Neuronal stem cell (in vitro differentiated cells): ENCODE measurements around the gene ADIG.

Experiments used
- DNase-seq: peaks from one replicate; pipeline ENCODE4 v3.0.0-alpha.2; 2013; ENCODE audit warnings: low spot score
- H2AFZ ChIP-seq: one replicate; pipeline ENCODE4 v1.6.1; 2013; ENCODE audit warnings: mild to moderate bottlenecking, low read length, inconsistent platforms
- H2AK5ac ChIP-seq: 2 replicates; pipeline ENCODE4 v1.6.1; 2013; ENCODE audit warnings: low read depth, mild to moderate bottlenecking, inconsistent platforms, low read length, moderate library complexity, mixed read lengths
- H2BK120ac ChIP-seq: 2 replicates; pipeline ENCODE4 v1.6.1; 2013; ENCODE audit warnings: low read depth, mild to moderate bottlenecking, inconsistent platforms, low read length, moderate library complexity, mixed read lengths
- H2BK12ac ChIP-seq: one replicate; pipeline ENCODE4 v1.6.1; 2013; ENCODE audit warnings: low read length, inconsistent platforms
- H2BK15ac ChIP-seq: 2 replicates; pipeline ENCODE4 v1.6.1; 2013; ENCODE audit warnings: mild to moderate bottlenecking, low read length, inconsistent platforms, mixed read lengths
- H2BK5ac ChIP-seq: one replicate; pipeline ENCODE4 v1.6.1; 2013; ENCODE audit warnings: inconsistent platforms, mild to moderate bottlenecking, low read length, moderate library complexity
- H3K14ac ChIP-seq: one replicate; pipeline ENCODE4 v1.6.1; 2013; ENCODE audit warnings: low read length, inconsistent platforms
- H3K18ac ChIP-seq: 2 replicates; pipeline ENCODE4 v1.6.1; 2013; ENCODE audit warnings: low read length, inconsistent platforms
- H3K23ac ChIP-seq: 2 replicates; pipeline ENCODE4 v1.6.1; 2013; ENCODE audit warnings: low read depth, mild to moderate bottlenecking, mixed read lengths, low read length, inconsistent platforms; ENCODE audit not compliant: poor library complexity
- H3K27ac ChIP-seq: replicated peaks from 3 replicates; pipeline ENCODE4 v1.5.1; 2013; ENCODE audit warnings: low read length, inconsistent platforms
- H3K27me3 ChIP-seq, 3 experiments: 2 replicates each; pipeline ENCODE4 v1.6.1; 2013; ENCODE audit warnings: low read length in 3 of 3, mild to moderate bottlenecking in 2 of 3, inconsistent platforms in 1 of 3, low read depth in 1 of 3, mixed read lengths in 1 of 3, moderate library complexity in 1 of 3; ENCODE audit not compliant: control insufficient read depth in 3 of 3, insufficient read depth in 3 of 3
- H3K36me3 ChIP-seq, 2 donors: replicated peaks in 1 of 2; 2 replicates each; pipeline ENCODE4 v1.6.1; 2013; ENCODE audit warnings: low read length in 2 of 2; ENCODE audit not compliant: control insufficient read depth in 2 of 2, insufficient read depth in 2 of 2
- H3K4ac ChIP-seq: 2 replicates; pipeline ENCODE4 v1.6.1; 2013; ENCODE audit warnings: inconsistent platforms, mild to moderate bottlenecking, low read length, moderate library complexity
- H3K4me1 ChIP-seq, 2 donors: 1 replicate in 1 of 2; 2 replicates in 1 of 2; pipeline ENCODE4 v1.6.1; 2013; ENCODE audit warnings: low read length in 2 of 2, low read depth in 1 of 2; ENCODE audit not compliant: control insufficient read depth in 2 of 2, insufficient read depth in 1 of 2
- H3K4me2 ChIP-seq: one replicate; pipeline ENCODE4 v1.6.1; 2013; ENCODE audit warnings: mild to moderate bottlenecking, low read length, inconsistent platforms; ENCODE audit not compliant: insufficient read depth, poor library complexity, severe bottlenecking
- H3K4me3 ChIP-seq, 2 donors: 2 replicates each; pipeline ENCODE4 v1.5.1; 2013; ENCODE audit warnings: low read length in 2 of 2, mild to moderate bottlenecking in 2 of 2, inconsistent platforms in 1 of 2, moderate library complexity in 1 of 2
- H3K79me1 ChIP-seq: one replicate; pipeline ENCODE4 v1.6.1; 2013; ENCODE audit warnings: low read depth, mild to moderate bottlenecking, inconsistent platforms, low read length, moderate library complexity
- H3K9ac ChIP-seq: one replicate; pipeline ENCODE4 v1.6.1; 2013; ENCODE audit warnings: mild to moderate bottlenecking, low read depth, low read length, inconsistent platforms; ENCODE audit not compliant: poor library complexity
- H3K9me3 ChIP-seq, 2 donors: replicated peaks in 1 of 2; 2 replicates each; pipeline versions ENCODE3 to v1.6.1; 2013; ENCODE audit warnings: low read length in 2 of 2, mild to moderate bottlenecking in 2 of 2, inconsistent platforms in 1 of 2, low read depth in 1 of 2, mixed read lengths in 1 of 2, moderate library complexity in 1 of 2; ENCODE audit not compliant: control insufficient read depth in 2 of 2, insufficient read depth in 1 of 2
- H4K8ac ChIP-seq: one replicate; pipeline ENCODE4 v1.6.1; 2013; ENCODE audit warnings: low read depth, mild to moderate bottlenecking, inconsistent platforms, low read length, moderate library complexity
- H4K91ac ChIP-seq: one replicate; pipeline ENCODE4 v1.6.1; 2013; ENCODE audit warnings: low read length, low read depth, mild to moderate bottlenecking, inconsistent platforms; ENCODE audit not compliant: poor library complexity
- WGBS, 2 donors: extraction: QIAGEN DNeasy Blood & Tissue Kit; methylation state at CpG; one replicate each; pipeline ENCODE4 v1.1.7; 2013; ENCODE audit warnings: missing lambda C conversion rate in 2 of 2, mixed read lengths in 1 of 2; ENCODE audit not compliant: insufficient read length in 2 of 2, insufficient replicate concordance in 1 of 2; ENCODE audit errors: extremely low coverage in 2 of 2; 5-methylcytosine and 5-hydroxymethylcytosine counted together

The ADIG gene

GRCh38 chr20:38538789-38539188 is 42.2 kb upstream of the ADIG start:
- Histone ChIP-seq H3K27ac (no peak overlapping the region), H3K4me2 (no peak overlapping the region), H2BK15ac (no peak overlapping the region), H3K4me3 (no peak overlapping the region), H3K4ac (no peak overlapping the region), H3K36me3 (peaks cover 34 to 100% of the 10 kb centered on the region in 2 donors), H3K9me3 (no peaks in the 10 kb centered on the region), H2BK12ac (no peak overlapping the region), H4K91ac (no peak overlapping the region), H3K4me1 (no peaks in the 10 kb centered on the region), H2AK5ac (no peak overlapping the region), H3K23ac (no peak overlapping the region), H3K14ac (no peak overlapping the region), H2AFZ (no peak overlapping the region), H2BK120ac (no peak overlapping the region), H4K8ac (no peak overlapping the region), H3K79me1 (no peaks in the 10 kb centered on the region), H2BK5ac (no peak overlapping the region), H3K9ac (no peak overlapping the region), H3K18ac (no peak overlapping the region), H3K27me3 (peaks cover 0 to 1% (median 0%) of the 10 kb centered on the region in 3 experiments)
- WGBS, 2 donors = no CpG with 5 or more reads among the region's 2 CpGs
- no peak for DNase-seq

GRCh38 chr20:38543014-38543906 is 37.7 kb upstream of the ADIG start:
- H3K79me1 ChIP-seq = no peaks in the 10 kb centered on the region
- no CpG with 5 or more reads among the region's 7 CpGs for WGBS, 2 donors
- no peak overlapping the region for H3K4me3 ChIP-seq
- no peak overlapping the region for H4K91ac ChIP-seq
- H3K14ac ChIP-seq = no peak overlapping the region
- H3K4ac ChIP-seq = no peak overlapping the region
- no peaks in the 10 kb centered on the region for H3K9me3 ChIP-seq
- H4K8ac ChIP-seq = no peak overlapping the region
- H3K23ac ChIP-seq = no peak overlapping the region
- H2BK12ac ChIP-seq = no peak overlapping the region
- no peak overlapping the region for H2BK15ac ChIP-seq
- no peak overlapping the region for H3K4me2 ChIP-seq
- H3K18ac ChIP-seq = no peak overlapping the region
- no peak overlapping the region for H2BK5ac ChIP-seq
- no peak overlapping the region for H2BK120ac ChIP-seq
- H2AFZ ChIP-seq = no peak overlapping the region
- no peak overlapping the region for H3K27ac ChIP-seq
- H3K36me3 ChIP-seq = peaks cover 24 to 99% of the 10 kb centered on the region in 2 donors
- no peak overlapping the region for H2AK5ac ChIP-seq
- no peaks in the 10 kb centered on the region for H3K4me1 ChIP-seq
- no peak for DNase-seq
- H3K9ac ChIP-seq = no peak overlapping the region
- H3K27me3 ChIP-seq = no peaks in the 10 kb centered on the region

- no peak overlapping the region for H2BK12ac ChIP-seq
- no peak overlapping the region for H3K14ac ChIP-seq
- no peak for DNase-seq
- H4K8ac ChIP-seq = no peak overlapping the region
- H2BK120ac ChIP-seq = no peak overlapping the region
- H3K4me2 ChIP-seq = no peak overlapping the region
- H3K18ac ChIP-seq = no peak overlapping the region
- no peaks in the 10 kb centered on the region for H3K27me3 ChIP-seq
- no peak overlapping the region for H2BK5ac ChIP-seq
- H2BK15ac ChIP-seq = no peak overlapping the region
- H3K79me1 ChIP-seq = no peaks in the 10 kb centered on the region
- H3K9me3 ChIP-seq = no peaks in the 10 kb centered on the region
- H4K91ac ChIP-seq = no peak overlapping the region
- H3K4ac ChIP-seq = no peak overlapping the region
- H3K27ac ChIP-seq = no peak overlapping the region
- WGBS, 2 donors = no CpG with 5 or more reads among the region's 2 CpGs
- H3K9ac ChIP-seq = no peak overlapping the region
- no peak overlapping the region for H3K4me3 ChIP-seq
- H3K4me1 ChIP-seq = no peaks in the 10 kb centered on the region
- H3K23ac ChIP-seq = no peak overlapping the region
- no peak overlapping the region for H2AFZ ChIP-seq
- H2AK5ac ChIP-seq = no peak overlapping the region
- H3K36me3 ChIP-seq = peaks cover 19 to 98% of the 10 kb centered on the region in 2 donors
These were observed 35.2 kb upstream of the ADIG start for GRCh38 chr20:38545771-38546170.

- H2BK5ac ChIP-seq = no peak overlapping the region
- H3K18ac ChIP-seq = no peak overlapping the region
- H3K9me3 ChIP-seq = no peaks in the 10 kb centered on the region
- H2BK15ac ChIP-seq = no peak overlapping the region
- H2BK12ac ChIP-seq = no peak overlapping the region
- H3K4me2 ChIP-seq = no peak overlapping the region
- no peak overlapping the region for H3K14ac ChIP-seq
- no peak overlapping the region for H2AFZ ChIP-seq
- no peak overlapping the region for H4K91ac ChIP-seq
- no peak overlapping the region for H3K4me3 ChIP-seq
- no peak for DNase-seq
- H3K4me1 ChIP-seq = no peaks in the 10 kb centered on the region
- H3K79me1 ChIP-seq = no peaks in the 10 kb centered on the region
- no peak overlapping the region for H4K8ac ChIP-seq
- no peak overlapping the region for H3K4ac ChIP-seq
- H3K36me3 ChIP-seq = peaks cover 16 to 98% of the 10 kb centered on the region in 2 donors
- H3K9ac ChIP-seq = no peak overlapping the region
- 100% methylated on average over 1 of the region's 3 CpGs; no CpG with 5 or more reads in 1 of the 2 donors for WGBS, 2 donors
- H2BK120ac ChIP-seq = no peak overlapping the region
- no peak overlapping the region for H3K23ac ChIP-seq
- H3K27me3 ChIP-seq = no peaks in the 10 kb centered on the region
- H2AK5ac ChIP-seq = no peak overlapping the region
- H3K27ac ChIP-seq = no peak overlapping the region
These were observed 33.5 kb upstream of the ADIG start for GRCh38 chr20:38547288-38548085.
